ACC112 (cell line): ENCODE data around the gene S100A3.
A peak's percentile ranks its signal among the peaks of the same experiment; 100 is the strongest.

Experiments
- H2AFZ ChIP-seq: fragments of 200-600 bp; sonication (generic); one replicate; pipeline ENCODE4 v1.6.0; 2017; ENCODE audit warnings: antibody characterized with exemption, low read length; ENCODE audit not compliant: unreplicated experiment
- H3K27ac ChIP-seq: fragments of 200-600 bp; sonication (generic); 2 replicates; pipeline ENCODE4 v1.5.1; 2014; ENCODE audit warnings: low read depth, mild to moderate bottlenecking, antibody characterized with exemption, low read length, moderate library complexity
- H3K27me3 ChIP-seq: fragments of 200-600 bp; sonication (generic); 2 replicates; pipeline ENCODE4 v1.6.1; 2014; ENCODE audit warnings: mild to moderate bottlenecking, antibody characterized with exemption, low read length, moderate library complexity, mixed read lengths; ENCODE audit not compliant: insufficient read depth
- H3K36me3 ChIP-seq: fragments of 200-600 bp; sonication (generic); 2 replicates; pipeline ENCODE4 v1.6.1; 2016; ENCODE audit warnings: mild to moderate bottlenecking, antibody characterized with exemption, low read length, moderate library complexity, mixed read lengths; ENCODE audit not compliant: insufficient read depth
- H3K4me1 ChIP-seq: fragments of 200-600 bp; sonication (generic); one replicate; pipeline ENCODE4 v1.6.1; 2016; ENCODE audit warnings: low read length, mixed read lengths; ENCODE audit not compliant: insufficient read depth, unreplicated experiment, control insufficient read depth
- H3K4me3 ChIP-seq: fragments of 200-600 bp; sonication (generic); 2 replicates; pipeline ENCODE4 v1.5.1; 2014; ENCODE audit warnings: mild to moderate bottlenecking, low read depth, low read length
- H3K79me2 ChIP-seq: fragments of 200-600 bp; sonication (generic); one replicate; pipeline ENCODE4 v1.6.0; 2016; ENCODE audit warnings: low read length; ENCODE audit not compliant: control insufficient read depth, unreplicated experiment, insufficient read depth

The S100A3 gene

DNA sequence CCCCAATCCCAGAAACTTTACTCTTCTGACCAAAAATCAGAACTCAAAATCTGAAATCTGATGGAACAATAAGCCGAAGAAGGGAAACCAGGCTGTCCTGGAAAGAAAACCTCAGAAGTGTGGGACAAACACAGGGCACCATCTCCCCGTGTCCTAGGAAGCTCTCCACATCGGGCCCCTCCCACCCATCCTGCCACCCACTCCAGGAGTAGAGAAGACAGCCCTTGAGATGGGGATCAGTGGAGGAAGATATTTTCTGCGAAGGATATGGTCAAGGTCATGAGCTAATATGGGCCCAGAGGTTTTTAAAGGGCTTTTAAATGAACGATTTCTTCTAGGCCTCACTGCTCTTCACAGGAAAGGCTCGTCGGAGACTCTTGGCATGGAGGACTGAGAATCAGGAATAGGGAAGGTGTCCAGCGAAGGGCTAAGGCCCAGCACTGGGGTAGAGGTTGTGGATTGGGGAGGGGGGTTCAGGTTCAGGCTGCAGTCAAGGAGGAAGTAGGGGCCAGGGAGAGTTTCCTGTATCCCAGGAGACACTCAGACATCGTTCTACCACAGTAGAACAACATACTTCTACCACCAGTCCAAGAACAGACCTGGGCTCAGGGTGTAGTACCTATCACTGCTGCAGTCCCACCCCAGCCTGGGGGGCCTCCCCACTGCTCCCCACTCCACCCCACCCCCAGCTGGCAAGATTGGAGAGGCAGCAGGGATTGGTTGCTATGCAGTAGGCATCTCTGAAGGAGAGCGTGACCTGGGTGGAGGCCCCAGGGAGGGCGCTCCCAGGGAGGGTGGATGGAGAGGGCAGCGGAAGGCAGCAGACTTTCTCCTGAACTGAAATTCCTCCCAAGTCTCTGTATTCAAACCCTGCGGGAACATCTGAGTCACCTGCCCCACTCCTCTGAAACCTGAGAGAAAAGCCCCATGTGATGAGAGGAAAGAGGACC is 7.1 kb downstream of the S100A3 start:
- Histone ChIP-seq H3K79me2 (no peaks in the 10 kb centered on the region), H3K4me1 (peaks cover 37% of the 10 kb centered on the region), H3K36me3 (no peaks in the 10 kb centered on the region), H3K27me3 (no peaks in the 10 kb centered on the region), H2AFZ (no peak overlapping the region), H3K27ac (no peak overlapping the region), H3K4me3 (no peak overlapping the region)

DNA sequence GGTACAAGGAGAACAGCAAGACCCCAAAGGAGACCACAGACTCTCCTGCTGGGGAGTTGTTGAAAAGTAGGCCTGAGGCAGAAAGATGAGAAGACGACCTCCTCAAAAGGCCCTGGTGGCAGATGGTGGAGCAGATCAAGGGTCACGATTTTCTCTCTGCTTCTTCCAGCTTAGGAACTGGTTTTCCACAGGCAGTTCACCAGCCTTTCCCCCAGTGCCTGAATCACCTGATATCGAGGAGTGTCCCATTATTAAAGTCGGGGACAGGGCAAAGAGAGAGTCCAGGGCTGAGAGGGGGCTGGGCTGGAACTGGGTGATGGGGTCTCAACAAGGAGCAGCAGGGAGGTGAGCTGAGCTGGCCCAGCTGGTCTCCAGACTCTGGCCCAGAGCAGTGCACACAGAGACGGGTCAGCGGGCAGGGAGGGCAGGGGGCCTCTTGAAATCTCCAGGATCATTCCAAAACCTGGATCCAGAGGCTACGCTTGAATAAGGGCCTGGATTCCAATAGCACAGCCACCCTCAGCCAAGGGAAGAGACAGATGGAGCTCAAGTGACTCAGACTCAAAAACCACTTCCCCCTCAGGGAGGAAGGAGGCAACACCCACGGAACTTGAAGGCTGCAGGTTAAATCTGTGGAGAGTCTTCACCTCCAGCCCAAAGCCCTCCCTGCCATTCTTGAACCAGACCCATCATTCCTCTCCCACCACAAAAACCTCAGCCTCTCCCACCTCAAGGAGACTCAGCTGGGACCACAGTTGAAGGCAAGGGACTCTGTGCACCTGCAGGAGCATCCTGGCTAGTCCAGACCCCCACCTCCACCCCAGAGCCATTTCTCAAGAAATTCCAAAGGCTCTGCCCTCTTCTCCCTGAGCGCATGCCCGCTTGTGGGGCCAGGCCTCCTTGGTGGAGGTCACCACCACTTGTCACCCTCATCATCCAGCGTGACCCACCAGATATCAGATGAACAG is 8.4 kb downstream of the S100A3 start, which contains the start of gene S100A5:
S100A5 (minus strand) TSS at position 541 of the 968 bp plus-strand sequence. CDS start 743 bp downstream, outside the sequence.
- no peak within 1 kb of the TSS for H3K4me3 ChIP-seq
- no peak within 1 kb of the TSS for H2AFZ ChIP-seq
- peaks cover 1% of the 10 kb centered on the region for H3K79me2 ChIP-seq
- peaks cover 33% of the 10 kb centered on the region for H3K4me1 ChIP-seq
- H3K27me3 ChIP-seq: no peaks in the 10 kb centered on the region
- H3K27ac ChIP-seq: no peak within 1 kb of the TSS
- no peaks in the 10 kb centered on the region for H3K36me3 ChIP-seq

- H3K4me1 ChIP-seq: peaks cover 25% of the 10 kb centered on the region
- H3K36me3 ChIP-seq: peaks cover 4% of the 10 kb centered on the region; the same call in 1 of the 2 replicates
- H3K27me3 ChIP-seq: no peaks in the 10 kb centered on the region
- H3K27ac ChIP-seq: no peak overlapping the region
- no peak overlapping the region for H3K4me3 ChIP-seq
- H2AFZ ChIP-seq: no peak overlapping the region
- H3K79me2 ChIP-seq: peaks cover 12% of the 10 kb centered on the region
Measured at GRCh38 chr1:153539395-153540093, 9.5 kb downstream of the S100A3 start.

DNA sequence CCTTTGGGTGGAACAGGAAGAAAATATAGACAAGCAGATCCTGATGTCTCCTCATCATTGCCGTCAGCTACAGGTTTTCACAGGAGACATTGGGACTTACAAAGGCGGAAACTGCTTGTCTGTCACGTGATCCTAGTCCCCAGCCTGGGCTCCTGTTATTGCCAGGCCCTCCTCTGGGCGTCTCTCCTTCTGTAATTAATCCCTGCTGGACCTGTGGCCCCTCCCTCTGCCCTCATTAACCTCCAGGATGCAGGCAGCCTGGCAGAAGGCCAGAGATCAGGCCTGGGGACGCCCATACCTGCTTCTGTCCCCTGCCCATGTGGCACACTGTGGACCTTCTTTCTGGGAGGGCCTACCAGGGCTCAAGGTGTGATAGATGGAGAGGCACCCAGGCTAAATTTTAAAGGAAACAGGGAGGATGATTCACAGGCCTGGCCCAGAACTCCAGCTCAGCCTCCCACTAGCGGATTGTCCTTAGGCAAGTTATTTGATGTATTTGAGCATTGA is 10.7 kb downstream of the S100A3 start:
- Histone ChIP-seq H3K36me3 (peaks cover 9% of the 10 kb centered on the region; the same call in 1 of the 2 replicates), H3K4me3 (no peak overlapping the region), H3K4me1 (peaks cover 27% of the 10 kb centered on the region), H3K27me3 (no peaks in the 10 kb centered on the region), H3K79me2 (peaks cover 20% of the 10 kb centered on the region), H3K27ac (no peak overlapping the region), H2AFZ (no peak overlapping the region)

DNA sequence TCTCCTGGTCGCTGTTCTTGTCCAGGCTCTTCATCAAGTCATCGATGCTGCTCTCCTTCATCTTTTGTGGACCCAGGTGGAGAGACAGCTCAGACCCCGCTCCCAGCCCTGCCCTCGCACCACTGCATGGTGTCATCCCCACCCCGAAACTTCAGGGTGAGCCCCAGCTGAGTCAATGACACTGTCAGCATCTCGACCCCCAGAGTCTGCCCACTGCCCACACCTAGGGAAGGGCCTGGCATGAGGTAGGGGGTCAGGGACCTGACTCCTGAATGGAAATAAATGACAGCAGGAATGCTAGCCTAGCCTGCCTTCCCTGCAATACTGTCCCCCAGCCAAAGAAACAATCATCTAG is 11.7 kb downstream of the S100A3 start:
- Histone ChIP-seq H3K36me3 (peaks cover 9% of the 10 kb centered on the region; the same call in 1 of the 2 replicates), H3K4me3 (no peak overlapping the region), H2AFZ (no peak overlapping the region), H3K27ac (no peak overlapping the region), H3K27me3 (no peaks in the 10 kb centered on the region), H3K79me2 (peaks cover 20% of the 10 kb centered on the region), H3K4me1 (peaks cover 36% of the 10 kb centered on the region)

DNA sequence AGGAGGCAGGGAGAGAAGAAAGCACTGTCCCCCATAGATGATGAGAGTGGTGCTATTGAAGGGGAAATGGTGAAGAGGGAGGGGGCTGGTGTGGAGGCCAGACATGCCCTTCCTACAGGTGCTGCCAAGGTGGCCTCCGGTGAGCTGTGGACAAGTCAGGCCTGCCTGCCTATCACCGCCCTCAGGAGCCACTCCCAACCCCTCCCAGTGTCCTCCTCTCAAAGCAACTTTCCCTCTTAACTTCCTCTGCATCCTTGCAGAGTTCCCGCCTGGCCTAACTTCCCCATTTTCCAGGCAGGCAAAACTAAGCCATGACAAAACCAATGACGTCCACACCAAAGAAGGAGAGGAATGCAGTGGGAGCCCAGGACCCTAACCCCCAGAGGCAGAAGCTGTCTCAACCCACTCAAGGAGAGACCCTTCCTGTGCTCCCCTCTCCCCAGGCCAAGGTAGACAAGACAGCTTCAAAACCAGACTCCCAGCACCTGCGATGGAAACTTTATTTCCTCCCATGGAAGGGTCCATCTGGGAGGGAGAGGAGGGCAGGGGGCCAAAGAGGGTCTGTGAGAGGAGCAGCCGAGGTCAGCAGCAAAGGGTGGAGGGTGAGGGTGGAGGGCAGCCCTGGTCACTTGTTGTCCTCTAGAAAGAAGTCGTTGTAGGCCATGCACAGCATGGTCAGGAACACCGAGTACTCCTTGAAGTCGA is 12.2 kb downstream of the S100A3 start:
- H3K79me2 ChIP-seq: peaks cover 20% of the 10 kb centered on the region
- H3K36me3 ChIP-seq: peaks cover 9% of the 10 kb centered on the region; the same call in 1 of the 2 replicates
- peak overlapping the region; percentile 87 for H3K4me3 ChIP-seq
- H3K27ac ChIP-seq: peak overlapping the region; percentile 44
- H3K4me1 ChIP-seq: peaks cover 41% of the 10 kb centered on the region
- H3K27me3 ChIP-seq: no peaks in the 10 kb centered on the region
- no peak overlapping the region for H2AFZ ChIP-seq

- no peak overlapping the region for H2AFZ ChIP-seq
- H3K27ac ChIP-seq: peak overlapping the region; percentile 85
- H3K4me3 ChIP-seq: peak overlapping the region; percentile 87
- peaks cover 42% of the 10 kb centered on the region for H3K4me1 ChIP-seq
- peaks cover 9% of the 10 kb centered on the region; the same call in 1 of the 2 replicates for H3K36me3 ChIP-seq
- H3K27me3 ChIP-seq: no peaks in the 10 kb centered on the region
- peaks cover 20% of the 10 kb centered on the region for H3K79me2 ChIP-seq
Measured at GRCh38 chr1:153536012-153536670, 12.9 kb downstream of the S100A3 start.

DNA sequence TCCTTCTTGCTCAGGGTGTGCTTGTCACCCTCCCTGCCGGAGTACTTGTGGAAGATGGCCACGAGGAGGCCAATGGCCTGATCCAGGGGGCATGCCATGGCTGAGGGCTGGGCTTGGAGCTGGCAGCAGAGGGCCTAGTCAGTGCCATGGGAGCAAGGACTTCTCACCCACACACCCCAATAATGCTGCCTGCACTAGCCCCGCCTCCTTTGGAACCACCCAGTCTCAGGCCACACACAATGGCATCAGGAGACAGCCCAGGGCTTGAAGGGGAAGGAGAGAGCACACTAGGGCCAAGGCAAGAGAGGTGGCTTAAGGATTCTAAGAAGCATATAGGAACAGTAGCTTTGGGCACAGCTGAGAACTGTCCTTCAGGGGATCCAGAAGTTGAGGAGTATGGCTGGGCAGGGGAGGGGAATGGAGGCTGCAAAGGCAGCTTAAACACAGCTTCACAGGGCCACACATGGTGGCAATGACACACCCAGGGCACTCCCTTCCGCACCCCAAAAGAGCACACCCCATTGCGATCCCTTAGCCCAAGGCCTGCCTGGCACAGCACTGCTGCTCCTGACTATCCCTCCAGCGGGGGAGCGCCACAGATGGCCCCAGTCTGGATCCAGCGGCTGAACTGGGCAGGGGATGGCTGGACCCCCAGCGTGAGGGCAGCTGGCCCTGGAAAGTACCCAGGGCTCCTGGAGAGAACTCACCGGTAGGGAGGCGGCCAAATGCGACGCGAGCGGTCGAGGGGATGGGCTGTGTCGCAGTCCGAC is 13.6 kb downstream of the S100A3 start, which contains the start of gene S100A6:
S100A6 (minus strand) TSS at position 750 of the 770 bp plus-strand sequence; CDS start at position 98, 652 bp downstream.
- H2AFZ ChIP-seq: no peak within 1 kb of the TSS
- peak within 1 kb of the TSS; percentile 87 for H3K4me3 ChIP-seq
- H3K4me1 ChIP-seq: peaks cover 39% of the 10 kb centered on the region
- H3K36me3 ChIP-seq: peaks cover 9% of the 10 kb centered on the region; the same call in 1 of the 2 replicates
- H3K27ac ChIP-seq: peak within 1 kb of the TSS; percentile 85
- H3K27me3 ChIP-seq: no peaks in the 10 kb centered on the region
- H3K79me2 ChIP-seq: peaks cover 20% of the 10 kb centered on the region

DNA sequence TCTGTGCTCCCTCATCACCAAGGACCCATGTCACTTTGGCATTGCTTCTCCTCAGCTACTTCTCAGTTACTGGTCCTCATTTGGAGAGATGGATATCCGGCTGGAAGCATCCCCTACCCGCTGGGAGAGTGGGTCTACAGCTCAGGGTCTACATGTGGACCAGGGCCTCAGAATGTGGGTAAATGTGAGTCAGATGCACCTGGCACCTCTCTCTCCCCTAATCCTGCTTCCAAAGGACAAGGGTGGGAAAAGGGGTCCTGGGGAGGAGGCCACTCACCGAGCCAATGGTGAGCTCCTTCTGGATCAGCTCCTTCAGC is 14.2 kb downstream of the S100A3 start:
- H3K27ac ChIP-seq: peak overlapping the region; percentile 85
- H3K4me1 ChIP-seq: peaks cover 39% of the 10 kb centered on the region
- H3K36me3 ChIP-seq: peaks cover 9% of the 10 kb centered on the region; the same call in 1 of the 2 replicates
- H3K79me2 ChIP-seq: peaks cover 20% of the 10 kb centered on the region
- no peaks in the 10 kb centered on the region for H3K27me3 ChIP-seq
- H3K4me3 ChIP-seq: peak overlapping the region; percentile 87
- H2AFZ ChIP-seq: no peak overlapping the region
